HCT116 (cell line): ENCODE data around the gene CBX5. TPM values are rescaled to one million over a fixed set of nuclear protein-coding genes. Genes with fewer than 3 reads are reported as not detected.

Experiments
- ATAC-seq: fragments of 200-7000 bp; cut with Tn5 transposase; 2 replicates; pipeline ENCODE4 v1.9.1; 2020; ENCODE audit warnings: mild to moderate bottlenecking, moderate library complexity
- BruUV-seq: library from RNA; stranded (reverse); fragments of 400-500 nt; replicated peaks from 2 replicates; lab custom pipeline; 2021; lab: Mats Ljungman, UMichigan
- CTCF ChIA-PET: fragments of 300-600 bp; sonication (Branson Sonifier 250); formaldehyde crosslinking; loops from one replicate; lab custom pipeline; 2021; ENCODE audit warnings: antibody characterized with exemption; lab: Charles Lee
- POLR2A ChIA-PET: fragments of 300-600, 350-600 bp; sonication (Branson Sonifier 250); formaldehyde crosslinking; loops from one replicate; lab custom pipeline; 2021; ENCODE audit warnings: antibody characterized with exemption; lab: Charles Lee
- RAD21 ChIA-PET, 2 experiments: fragments of 300-600 bp; sonication (Branson Sonifier 250); formaldehyde crosslinking; loops; one replicate each; lab custom pipeline; 2023; ENCODE audit warnings: low total read pairs in 2 of 2; ENCODE audit not compliant: uncharacterized antibody in 2 of 2, unreplicated experiment in 2 of 2, low non-redundant PET in 1 of 2; lab: Charles Lee
- DNase-seq: peaks from one replicate; pipeline ENCODE4 v3.0.0-alpha.2; 2010; ENCODE audit warnings: low read depth, low spot score
- H2AFZ ChIP-seq: fragments of 200-600 bp; shearing (Covaris generic), sonication (generic); 2 replicates; pipeline ENCODE4 v1.6.1; 2017; ENCODE audit warnings: low read depth, mixed run types, mixed read lengths, antibody characterized with exemption, low read length; ENCODE audit not compliant: poor library complexity, severe bottlenecking
- H3K27ac ChIP-seq: 2 replicates; pipeline ENCODE4 v1.5.1; 2012; ENCODE audit warnings: low read depth, low read length
- H3K27me3 ChIP-seq: fragments of 200-600 bp; sonication (generic); 2 replicates; pipeline ENCODE4 v1.6.1; 2016; ENCODE audit warnings: mixed run types, low read length, mixed read lengths; ENCODE audit not compliant: insufficient read depth
- H3K36me3 ChIP-seq, 2 experiments: fragments of 200-500 bp in 1 of 2; fragments of 200-600 bp in 1 of 2; sonication (Bioruptor generic) in 1 of 2; sonication (generic) in 1 of 2; 2 replicates each; pipeline versions ENCODE4 v1.5.1 to v1.6.1; 2014 to 2016; ENCODE audit warnings: low read length in 2 of 2, inconsistent platforms in 1 of 2, mixed read lengths in 1 of 2, mixed run types in 1 of 2; ENCODE audit not compliant: insufficient read depth in 2 of 2, control insufficient read depth in 1 of 2
- H3K4me1 ChIP-seq, 2 experiments: fragments of 200-600 bp in 1 of 2; sonication (generic) in 1 of 2; 2 replicates each; pipeline versions ENCODE4 v1.5.1 to v1.6.1; 2012 to 2017; ENCODE audit warnings: low read length in 2 of 2, inconsistent platforms in 1 of 2, mild to moderate bottlenecking in 1 of 2, mixed read lengths in 1 of 2, mixed run types in 1 of 2, moderate library complexity in 1 of 2; ENCODE audit not compliant: insufficient read depth in 2 of 2, control insufficient read depth in 1 of 2
- H3K4me2 ChIP-seq: fragments of 200-600 bp; sonication (generic); 2 replicates; pipeline ENCODE4 v1.6.1; 2017; ENCODE audit warnings: mixed run types, low read length, mixed read lengths
- H3K4me3 ChIP-seq, 2 experiments: fragments of 200-600 bp in 1 of 2; sonication (generic) in 1 of 2; replicated peaks in 1 of 2; 2 replicates each; pipeline ENCODE4 v1.5.1; 2011 to 2016; ENCODE audit warnings: low read length in 2 of 2, control low read depth in 1 of 2, low read depth in 1 of 2, mild to moderate bottlenecking in 1 of 2, mixed read lengths in 1 of 2, mixed run types in 1 of 2
- H3K79me2 ChIP-seq: fragments of 200-600 bp; sonication (generic); 2 replicates; pipeline ENCODE4 v1.6.1; 2017; ENCODE audit warnings: mild to moderate bottlenecking, mixed run types, low read length, moderate library complexity, mixed read lengths; ENCODE audit not compliant: insufficient read depth
- H3K9ac ChIP-seq: fragments of 200-600 bp; sonication (generic); 2 replicates; pipeline ENCODE4 v1.6.1; 2016; ENCODE audit warnings: low read length, mixed read lengths
- H3K9me2 ChIP-seq: fragments of 200-600 bp; sonication (generic), shearing (Covaris generic); 2 replicates; pipeline ENCODE4 v1.6.1; 2017; ENCODE audit warnings: mixed run types, mild to moderate bottlenecking, moderate library complexity; ENCODE audit not compliant: insufficient read depth
- H3K9me3 ChIP-seq, 2 experiments: fragments of 200-500 bp in 1 of 2; fragments of 200-600 bp in 1 of 2; sonication (Bioruptor generic) in 1 of 2; sonication (generic) in 1 of 2; 2 replicates each; pipeline ENCODE4 v1.6.1; 2014 to 2017; ENCODE audit warnings: low read length in 2 of 2, mixed read lengths in 2 of 2, inconsistent platforms in 1 of 2, low read depth in 1 of 2, mild to moderate bottlenecking in 1 of 2, mixed run types in 1 of 2, moderate library complexity in 1 of 2; ENCODE audit not compliant: control insufficient read depth in 1 of 2, insufficient read depth in 1 of 2
- H4K20me1 ChIP-seq: fragments of 200-600 bp; sonication (generic), shearing (Covaris generic); 2 replicates; pipeline ENCODE4 v1.6.1; 2017; ENCODE audit warnings: mixed run types, mild to moderate bottlenecking, moderate library complexity; ENCODE audit not compliant: insufficient read depth
- ATF3 ChIP-seq: IDR thresholded peaks from 2 replicates; pipeline ENCODE4 v1.6.1; 2012
- CEBPB ChIP-seq: IDR thresholded peaks from 2 replicates; pipeline ENCODE4 v1.6.1; 2012; ENCODE audit warnings: low read depth
- EZH2 ChIP-seq: fragments of 200-600 bp; sonication (generic); IDR thresholded peaks from 2 replicates; pipeline ENCODE4 v1.6.1; 2017; ENCODE audit warnings: antibody characterized with exemption, mixed run types
- JUND ChIP-seq: IDR thresholded peaks from 2 replicates; pipeline ENCODE4 v1.6.1; 2012
- POLR2AphosphoS5 ChIP-seq: IDR thresholded peaks from 2 replicates; pipeline ENCODE4 v1.6.1; 2011; ENCODE audit warnings: mild to moderate bottlenecking, low read depth, low read length, moderate library complexity
- RAD21 ChIP-seq: IDR thresholded peaks from 2 replicates; pipeline ENCODE4 v1.6.1; 2012; ENCODE audit warnings: low read depth, mild to moderate bottlenecking
- SP1 ChIP-seq: IDR thresholded peaks from 2 replicates; pipeline ENCODE4 v1.6.1; 2012; ENCODE audit warnings: low read depth
- SRF ChIP-seq: IDR thresholded peaks from 2 replicates; pipeline ENCODE4 v1.6.1; 2012; ENCODE audit warnings: low read depth
- YY1 ChIP-seq: IDR thresholded peaks from 2 replicates; pipeline ENCODE4 v1.6.1; 2011; ENCODE audit warnings: low read length, low read depth, moderate library complexity, mild to moderate bottlenecking; ENCODE audit not compliant: insufficient replicate concordance; ENCODE audit errors: extremely low read depth
- ZBTB33 ChIP-seq: IDR thresholded peaks from 2 replicates; pipeline ENCODE4 v1.6.1; 2011; ENCODE audit warnings: mild to moderate bottlenecking, low read length, moderate library complexity; ENCODE audit not compliant: insufficient replicate concordance; ENCODE audit errors: extremely low read depth
- ZNF274 ChIP-seq: fragments of 200-500 bp; sonication (Bioruptor generic); IDR thresholded peaks from 2 replicates; pipeline ENCODE4 v1.6.1; 2014; ENCODE audit warnings: mild to moderate bottlenecking, low read depth, low read length, inconsistent platforms
- intact Hi-C: fragments of 100-400 bp; cut with micrococcal nuclease; formaldehyde crosslinking; loops from 2 replicates; pipeline ENCODE4 v1.10.0; 2022
- total RNA-seq: library from RNA; stranded (reverse); gene quantifications from one replicate; pipeline ENCODE4 v1.2.1, GENCODE V29; 2021; ENCODE audit not compliant: unreplicated experiment
- TF ChIP-seq, protein P1 (sequence below), 3 experiments: fragments of 200-600 bp in 1 of 3; sonication (generic) in 1 of 3; IDR thresholded peaks in 2 of 3; conservative IDR thresholded peaks in 1 of 3; 2 replicates each; pipeline ENCODE4 v1.5.1; 2012 to 2017; ENCODE audit warnings: low read depth in 2 of 3, low read length in 2 of 3, antibody characterized with exemption in 1 of 3, borderline replicate concordance in 1 of 3, control low read depth in 1 of 3, mild to moderate bottlenecking in 1 of 3, mixed read lengths in 1 of 3, mixed run types in 1 of 3, moderate library complexity in 1 of 3; ENCODE audit not compliant: insufficient read depth in 1 of 3

The CBX5 gene
- total RNA-seq, 1 experiment from 2014 or later, result 72.3 TPM

DNA sequence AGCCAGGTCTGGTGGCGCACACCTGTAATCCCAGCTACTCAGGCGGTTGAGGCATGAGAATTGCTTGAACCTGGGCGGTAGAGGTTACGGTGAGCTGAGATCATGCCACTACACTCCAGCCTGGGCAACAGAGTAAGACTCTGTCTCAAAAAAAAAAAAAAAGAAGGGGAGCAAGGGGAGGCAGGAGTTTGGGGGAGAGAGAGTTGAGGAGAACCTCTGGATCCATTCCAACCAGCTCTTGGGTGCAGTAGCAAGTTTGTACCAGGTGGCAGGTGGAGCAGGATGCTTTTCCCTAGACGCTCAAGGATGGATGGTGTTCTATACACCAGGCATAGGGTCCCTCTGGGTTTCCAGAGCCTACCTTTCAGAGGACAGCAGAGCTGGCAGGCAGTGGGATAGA is 19.0 kb upstream of the CBX5 start:
- no peak overlapping the region for H3K27ac ChIP-seq
- ChIA-PET CTCF (interaction anchor here (0.7 to 1.4 kb wide), 5 partner anchors 9 to 60 kb away, joined by 3 to 6 read pairs (median 4); partner anchors contain the start of gene COPZ1), POLR2A (interaction anchor here (0.8 to 1.7 kb wide), 6 partner anchors 9 to 26 kb away, joined by 4 to 5 read pairs (median 4); partner anchors contain the start of genes CBX5, COPZ1 and HNRNPA1), RAD21 (no interaction called here)
- H3K4me3 ChIP-seq, result no peak overlapping the region
- no peaks in the 10 kb centered on the region for H3K36me3 ChIP-seq
- peaks cover 12% of the 10 kb centered on the region; the same call in 1 of the 2 replicates for H3K27me3 ChIP-seq
- no peak overlapping the region for H2AFZ ChIP-seq
- H3K9me3 ChIP-seq, result no peaks in the 10 kb centered on the region
- no TSS peak for BruUV-seq
- intact Hi-C loops, result no loop called here
- ATAC-seq, result no peak
- no peak overlapping the region for H3K9ac ChIP-seq
- no peaks in the 10 kb centered on the region for H3K9me2 ChIP-seq
- H3K79me2 ChIP-seq, result no peaks in the 10 kb centered on the region
- H4K20me1 ChIP-seq, result no peaks in the 10 kb centered on the region
- peaks cover 23 to 25% of the 10 kb centered on the region in 2 experiments for H3K4me1 ChIP-seq
- no peak for DNase-seq
- TF ChIP-seq, protein P1, sequence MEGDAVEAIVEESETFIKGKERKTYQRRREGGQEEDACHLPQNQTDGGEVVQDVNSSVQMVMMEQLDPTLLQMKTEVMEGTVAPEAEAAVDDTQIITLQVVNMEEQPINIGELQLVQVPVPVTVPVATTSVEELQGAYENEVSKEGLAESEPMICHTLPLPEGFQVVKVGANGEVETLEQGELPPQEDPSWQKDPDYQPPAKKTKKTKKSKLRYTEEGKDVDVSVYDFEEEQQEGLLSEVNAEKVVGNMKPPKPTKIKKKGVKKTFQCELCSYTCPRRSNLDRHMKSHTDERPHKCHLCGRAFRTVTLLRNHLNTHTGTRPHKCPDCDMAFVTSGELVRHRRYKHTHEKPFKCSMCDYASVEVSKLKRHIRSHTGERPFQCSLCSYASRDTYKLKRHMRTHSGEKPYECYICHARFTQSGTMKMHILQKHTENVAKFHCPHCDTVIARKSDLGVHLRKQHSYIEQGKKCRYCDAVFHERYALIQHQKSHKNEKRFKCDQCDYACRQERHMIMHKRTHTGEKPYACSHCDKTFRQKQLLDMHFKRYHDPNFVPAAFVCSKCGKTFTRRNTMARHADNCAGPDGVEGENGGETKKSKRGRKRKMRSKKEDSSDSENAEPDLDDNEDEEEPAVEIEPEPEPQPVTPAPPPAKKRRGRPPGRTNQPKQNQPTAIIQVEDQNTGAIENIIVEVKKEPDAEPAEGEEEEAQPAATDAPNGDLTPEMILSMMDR (IDR thresholded peaks at IDR 0.05 in 2 of 3, conservative IDR thresholded peaks at IDR 0.05 in 1 of 3; ENCODE audit: borderline replicate concordance in 1 of 3, insufficient read depth in 1 of 3, low read depth in 2 of 3, low read length in 2 of 3), result peak in 1 of 3 experiments; percentile 3; a peak in 1 of 6 replicates
- TF ChIP-seq EZH2 (no peak), YY1 (no peak)
- TF ChIP-seq, all 23 proteins: peak for 1
- no peak overlapping the region for H3K4me2 ChIP-seq

DNA sequence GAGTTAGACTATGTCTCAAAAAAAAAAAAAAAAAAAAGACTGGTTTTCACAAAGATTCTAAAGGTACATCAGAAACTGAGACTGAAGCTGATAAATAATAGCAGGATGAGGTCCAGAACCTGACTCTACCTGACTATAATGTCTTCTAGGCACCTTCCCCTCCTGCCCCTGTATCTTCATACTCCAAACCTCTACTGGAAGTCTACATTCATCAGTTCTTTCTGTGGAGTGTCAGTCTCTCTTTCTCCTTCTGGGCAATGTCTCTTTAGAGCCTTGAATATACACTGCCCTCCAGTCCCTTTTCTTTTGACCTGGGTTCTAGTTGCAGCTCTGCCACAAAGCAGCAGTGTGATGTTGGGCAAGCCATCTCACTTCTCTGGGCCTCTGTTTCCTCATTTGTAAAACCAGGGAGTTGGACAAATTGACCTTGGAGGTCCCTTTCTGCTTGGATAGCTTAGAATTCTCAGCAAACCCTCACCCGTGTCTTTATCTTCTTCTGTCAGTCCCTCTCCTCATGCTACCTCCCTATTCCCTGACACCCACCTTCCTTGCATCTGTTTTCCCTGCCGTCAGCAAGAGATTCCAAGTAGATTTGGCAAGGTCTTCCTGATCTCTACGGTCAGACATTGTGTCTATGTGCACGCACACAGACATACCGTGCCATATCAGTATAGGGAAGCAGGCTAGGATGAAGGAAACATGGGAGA is 16.6 kb upstream of the CBX5 start:
- no peaks in the 10 kb centered on the region for H4K20me1 ChIP-seq
- no peak overlapping the region for H3K9ac ChIP-seq
- peaks cover 12% of the 10 kb centered on the region; the same call in 1 of the 2 replicates for H3K27me3 ChIP-seq
- peaks cover 17% of the 10 kb centered on the region in 2 experiments for H3K4me1 ChIP-seq
- intact Hi-C loops, result no loop called here
- no peak overlapping the region for H3K27ac ChIP-seq
- CTCF ChIA-PET, result interaction anchor here (1.3 kb wide), 2 partner anchors 28 to 29 kb away, joined by 3 to 4 read pairs; partner anchors contain the start of gene COPZ1
- no peaks in the 10 kb centered on the region for H3K9me2 ChIP-seq
- no peak overlapping the region for H2AFZ ChIP-seq
- no TSS peak for BruUV-seq
- no peak overlapping the region for H3K4me3 ChIP-seq
- H3K36me3 ChIP-seq, result no peaks in the 10 kb centered on the region
- RAD21 ChIA-PET, result interaction anchor here in 1 of 2 experiments (1.6 kb wide), 1 partner anchor 63 kb away, joined by 5 read pairs; no protein-coding TSS in a partner anchor
- no peak overlapping the region for H3K4me2 ChIP-seq
- H3K79me2 ChIP-seq, result no peaks in the 10 kb centered on the region
- POLR2A ChIA-PET, result interaction anchor here (2.3 kb wide), 1 partner anchor 10 kb away, joined by 10 read pairs; no protein-coding TSS in a partner anchor
- ATAC-seq (no peak), DNase-seq (no peak)
- H3K9me3 ChIP-seq, result no peaks in the 10 kb centered on the region
- TF ChIP-seq JUND, result no peak
- TF ChIP-seq ZNF274, result no peak
- TF ChIP-seq ZBTB33, result no peak
- no peak for TF ChIP-seq CEBPB
- no peak for TF ChIP-seq YY1
- no peak for TF ChIP-seq SP1
- no peak for TF ChIP-seq SRF
- TF ChIP-seq ATF3, result no peak
- no peak for TF ChIP-seq RAD21
- TF ChIP-seq POLR2AphosphoS5, result no peak
